H1 (cell line): ENCODE results near the gene CD4. TPM values are rescaled to one million over a fixed set of nuclear protein-coding genes. Genes with fewer than 3 reads are reported as not detected.

Source experiments
- SIN3A ChIP-seq, 2 experiments: IDR thresholded peaks in 1 of 2; conservative IDR thresholded peaks in 1 of 2; 2 replicates each; pipeline ENCODE4 v1.6.1; 2011 to 2012; ENCODE audit warnings: low read length in 2 of 2, improper control_type of control experiment in 1 of 2, low read depth in 1 of 2, mild to moderate bottlenecking in 1 of 2
- polyA plus RNA-seq, 7 experiments: library from polyadenylated mRNA; depleted of rRNA in 3 of 7; stranded (reverse) in 5 of 7; unstranded in 2 of 7; fragments of >200 nt in 5 of 7; fragments of 200-250 nt in 2 of 7; gene quantifications; 1 replicate in 5 of 7; 2 replicates in 1 of 7; 4 replicates in 1 of 7; pipeline versions ENCODE4 v1.2.1 to v1.2.3, GENCODE V29; 2011 to 2013; ENCODE audit warnings: missing spikeins in 2 of 7, mixed read lengths in 2 of 7
- total RNA-seq: library from RNA; stranded (reverse); fragmentation: NEBNext Ultra II Directional; extraction: Animal tissue kit (Norgen Biotek cat#: 25700); gene quantifications from 2 replicates; pipeline ENCODE4 v1.2.1, GENCODE V29; 2021

Gene CD4
- total and polyA plus RNA-seq, 2 of the 8 experiments (the other 6 are each of a cell fraction or from before 2014, with no cell fraction given) = 3.4 to 5.1 TPM

DNA sequence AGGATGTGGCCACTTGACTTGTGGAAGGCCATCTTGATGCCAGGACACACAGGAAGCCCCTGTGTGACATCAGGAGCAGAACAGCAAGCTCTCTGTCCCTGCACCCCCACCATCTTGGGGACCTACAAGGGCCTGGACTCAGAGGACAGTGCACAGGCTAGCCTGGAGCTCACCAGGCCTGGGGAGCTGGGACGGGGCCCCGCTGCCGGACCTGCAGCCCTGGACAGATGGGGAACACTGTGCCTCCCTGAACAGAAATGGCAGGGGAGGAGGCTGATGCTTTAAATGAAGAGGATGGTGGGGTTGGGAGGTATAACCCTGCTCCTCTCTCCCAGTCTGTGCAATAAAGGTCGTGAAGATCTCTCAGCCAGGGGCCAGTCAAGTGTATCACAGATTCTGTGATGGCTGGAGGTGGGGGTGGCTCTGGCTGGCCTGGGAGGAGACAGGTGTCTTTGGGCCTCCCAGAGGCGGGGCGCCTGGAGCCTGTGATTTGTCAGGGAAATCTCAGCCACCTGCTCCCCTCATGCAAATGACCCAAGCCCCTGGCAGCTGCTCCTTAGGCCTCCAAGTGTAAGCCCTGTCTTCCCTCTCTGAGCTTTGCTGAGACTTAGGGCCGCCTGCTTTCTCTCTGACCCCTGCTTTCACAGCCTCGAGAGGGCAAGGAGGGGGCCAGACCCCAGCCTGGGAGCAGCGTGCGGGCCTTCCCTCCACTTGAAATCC is 50.3 kb downstream of the CD4 start (continued):
- no peak for TF ChIP-seq SIN3A (conservative IDR thresholded peaks at IDR 0.05 in 1 of 2, IDR thresholded peaks at IDR 0.05 in 1 of 2; ENCODE audit: low read depth in 1 of 2, low read length in 2 of 2)
